ENCODE data around the gene NARS2.
"Not testable (repeated sequence)": the region's sequence is repeated elsewhere in the genome, so short reads cannot be mapped to it uniquely, and the experiment has no call there.

NARS2 gene

DNA sequence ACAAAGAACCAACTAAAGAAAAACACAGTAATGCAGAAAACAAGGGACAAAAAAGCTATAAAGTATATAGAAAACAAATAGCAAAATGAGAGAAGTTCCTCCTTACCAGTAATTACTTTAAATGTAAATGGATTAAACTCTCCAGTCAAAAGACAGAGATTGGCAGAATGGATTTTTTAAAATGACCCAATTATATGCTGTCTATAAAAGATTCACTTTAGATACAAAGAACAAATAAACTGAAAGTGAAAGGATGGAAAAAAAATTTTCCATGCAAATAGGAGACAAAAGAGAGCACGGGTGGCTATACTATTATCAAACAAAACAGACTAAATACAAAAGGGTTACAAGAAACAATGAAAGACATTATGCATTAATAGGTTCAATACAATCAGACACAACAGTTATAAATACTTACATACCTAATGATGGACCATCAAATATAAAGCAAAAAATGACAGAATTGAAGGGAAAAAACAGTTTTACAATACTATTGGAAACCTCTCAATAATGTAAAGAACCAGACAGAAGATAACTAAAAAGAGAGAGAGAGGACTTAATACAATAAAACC, 64.6 kb downstream of the NARS2 start:
- DNase-seq (ENCODE audit: low read depth), result no peak
- H3K4me3 ChIP-seq (ENCODE audit: low read depth, low read length), result no peak overlapping the region

DNA sequence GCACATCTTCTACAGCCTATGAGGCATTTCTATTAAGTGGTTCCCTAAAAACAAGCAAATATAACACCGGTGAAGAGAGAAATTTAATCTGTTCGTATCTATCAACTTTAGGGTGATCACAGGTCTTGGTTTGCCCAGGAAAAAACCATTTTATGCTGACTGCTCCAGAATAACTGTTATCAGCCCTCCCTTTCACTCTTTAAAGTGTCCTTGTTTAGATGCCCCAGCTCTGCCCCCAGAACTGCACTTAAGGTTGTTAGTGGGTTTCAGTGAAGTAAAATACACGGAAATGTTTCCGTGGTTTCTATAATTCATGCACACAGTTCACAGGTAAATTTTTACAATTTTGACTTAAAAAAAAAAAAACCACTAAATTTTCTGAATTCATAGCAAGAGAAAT, 70.0 kb downstream of the NARS2 start:
- no peak overlapping the region for H3K4me3 ChIP-seq (ENCODE audit: low read depth, low read length)
- DNase-seq (ENCODE audit: low read depth), result no peak

DNA sequence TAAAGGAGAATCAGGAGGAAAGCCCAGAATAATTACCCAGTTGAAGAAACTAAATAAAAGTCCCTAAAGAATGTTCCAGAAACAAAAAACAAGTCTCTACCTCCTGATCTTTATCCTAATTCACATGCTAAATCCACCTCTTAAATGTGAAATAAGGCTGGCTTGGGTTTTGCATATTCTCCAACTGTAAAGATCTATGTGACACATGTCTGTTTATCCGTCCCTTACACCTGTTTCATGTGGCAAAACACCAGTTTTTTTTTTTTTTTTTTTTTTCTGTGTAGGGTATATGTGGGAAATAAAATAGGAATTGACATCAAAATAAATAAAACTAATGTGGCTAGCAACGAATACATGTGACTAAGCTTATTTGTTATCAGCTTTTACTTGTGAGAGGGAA, 70.5 kb downstream of the NARS2 start:
- H3K4me3 ChIP-seq (ENCODE audit: low read depth, low read length), result no peak overlapping the region
- no peak for DNase-seq (ENCODE audit: low read depth)

DNA sequence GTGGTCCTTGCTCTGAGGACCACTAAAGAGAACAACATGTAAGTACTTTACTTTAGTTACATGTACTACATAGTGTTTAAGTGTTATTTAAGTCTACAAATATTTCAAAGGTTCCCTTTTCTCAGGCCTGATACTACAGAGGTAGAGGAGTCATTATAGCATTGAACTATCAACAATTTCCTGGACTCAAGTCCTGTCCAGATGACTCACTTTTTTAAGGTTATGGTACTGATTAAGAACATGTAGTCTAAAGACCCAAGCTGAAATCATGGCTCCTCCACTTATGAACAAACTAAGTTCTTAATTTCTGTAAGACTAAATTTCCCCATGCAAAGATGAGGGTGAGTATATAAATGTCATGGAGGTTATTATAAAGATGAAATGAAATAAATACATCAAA, 74.7 kb downstream of the NARS2 start:
- no peak for DNase-seq (ENCODE audit: low read depth)
- no peak overlapping the region for H3K4me3 ChIP-seq (ENCODE audit: low read depth, low read length)

DNA sequence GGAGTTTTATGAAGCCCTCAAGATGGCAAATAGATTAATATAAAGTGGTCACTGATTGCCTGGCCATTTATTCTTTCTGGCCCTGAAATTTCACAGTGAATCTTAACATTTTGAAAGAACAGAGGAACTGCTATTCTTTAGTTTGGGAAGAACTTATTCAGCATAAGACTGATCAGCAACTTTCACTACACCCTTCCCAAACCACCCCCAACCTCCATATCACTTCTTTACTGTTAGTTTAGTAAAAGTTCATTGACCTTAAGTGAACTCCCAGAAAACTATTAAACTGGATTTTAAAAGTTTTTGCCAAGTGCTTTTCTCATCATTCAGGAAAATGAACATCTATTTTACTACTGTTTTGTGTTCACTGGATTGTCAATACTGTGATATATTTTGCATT, 77.4 kb downstream of the NARS2 start:
- H3K4me3 ChIP-seq (ENCODE audit: low read depth, low read length), result no peak overlapping the region
- DNase-seq (ENCODE audit: low read depth), result no peak

DNA sequence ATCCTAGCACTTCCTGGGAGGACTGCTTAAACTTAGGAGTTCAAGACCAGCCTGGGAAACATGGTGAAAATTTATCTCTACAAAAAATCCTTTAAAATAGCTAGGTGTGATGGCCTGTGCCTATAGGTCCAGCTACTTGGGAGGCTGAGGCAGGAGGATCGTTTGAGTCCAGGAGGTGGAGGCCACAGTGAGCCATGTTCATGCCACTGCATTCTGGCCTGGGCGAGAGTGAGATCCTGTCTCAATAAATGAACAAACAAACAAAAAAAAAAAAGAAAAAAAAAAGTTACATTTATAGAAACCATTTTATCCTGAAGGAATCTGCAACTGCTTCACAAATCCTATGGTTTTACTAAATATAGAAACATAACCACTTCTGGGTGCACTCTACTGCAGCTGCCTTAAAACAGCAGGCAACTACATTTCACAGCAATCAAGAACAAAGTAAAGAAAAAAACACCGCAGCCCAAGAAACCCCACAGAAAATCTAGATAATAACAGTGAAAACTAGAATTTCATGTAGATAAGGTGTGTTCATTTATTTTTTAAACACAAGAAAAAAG, 81.2 kb downstream of the NARS2 start:
- DNase-seq (ENCODE audit: low read depth), result no peak
- no peak overlapping the region for H3K4me3 ChIP-seq (ENCODE audit: low read depth, low read length)

DNA sequence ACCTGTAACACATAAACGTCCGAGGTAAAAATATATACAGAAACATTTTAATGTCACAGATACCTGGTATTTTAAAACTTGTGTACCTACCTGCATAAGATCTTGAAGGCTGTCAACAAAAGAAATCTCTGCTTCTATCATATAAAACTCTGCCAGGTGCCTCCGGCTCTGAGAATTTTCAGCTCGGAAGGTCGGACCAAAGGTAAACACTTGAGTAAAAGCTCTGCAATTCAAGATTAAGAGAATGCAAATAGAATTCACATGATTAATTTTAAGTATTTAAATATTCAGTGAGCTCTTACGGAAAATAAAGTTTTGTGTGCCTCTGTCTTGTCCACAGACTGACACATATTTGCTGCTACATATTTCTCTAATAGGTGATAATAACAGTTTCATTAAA, 81.7 kb downstream of the NARS2 start:
- DNase-seq (ENCODE audit: low read depth), result no peak

DNA sequence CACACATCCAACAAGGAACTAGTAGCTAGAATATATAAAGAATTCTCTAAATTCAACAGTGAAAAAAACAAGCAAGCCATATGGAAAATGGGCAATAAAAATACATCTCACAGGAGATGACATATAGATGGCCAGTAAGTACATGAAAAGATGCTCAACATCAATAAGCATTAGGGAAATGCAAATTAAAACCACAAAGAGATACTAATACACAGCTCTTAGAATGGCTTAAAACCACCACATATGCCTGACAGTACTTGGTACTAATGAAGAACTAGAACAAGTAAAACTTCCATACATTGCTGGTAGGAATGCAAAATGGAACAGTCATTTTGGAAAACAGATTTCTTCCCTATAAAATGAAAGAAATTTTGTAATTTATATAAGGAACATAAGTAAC, 85.5 kb downstream of the NARS2 start:
- no peak for DNase-seq (ENCODE audit: low read depth)

More for the DNA sequence above, 81.7 kb downstream of the NARS2 start:
- no peak overlapping the region for H3K4me3 ChIP-seq (ENCODE audit: low read depth, low read length)

DNA sequence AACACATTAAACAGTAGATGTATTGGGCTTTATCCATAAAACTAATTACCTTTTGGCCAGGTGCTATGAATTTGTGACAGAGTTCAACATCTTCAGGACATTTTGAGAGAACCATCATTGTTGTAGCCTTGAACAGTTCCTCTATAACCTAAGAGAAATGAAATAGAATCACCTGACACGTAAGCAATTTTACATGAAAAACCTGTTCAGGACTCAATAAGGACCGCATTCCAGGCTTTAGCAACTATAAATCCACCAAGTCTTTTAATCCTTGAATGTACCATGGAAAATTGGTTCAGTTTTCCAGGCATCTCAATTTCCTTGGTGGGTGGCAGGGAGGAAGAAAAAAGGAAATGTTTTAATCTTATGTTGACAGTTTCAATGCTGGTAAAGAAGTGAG, 96.1 kb downstream of the NARS2 start:
- DNase-seq (ENCODE audit: low read depth), result no peak
- H3K4me3 ChIP-seq (ENCODE audit: low read depth, low read length), result no peak overlapping the region

More for the DNA sequence above, 85.5 kb downstream of the NARS2 start:
- no peak overlapping the region for H3K4me3 ChIP-seq (ENCODE audit: low read depth, low read length)

DNA sequence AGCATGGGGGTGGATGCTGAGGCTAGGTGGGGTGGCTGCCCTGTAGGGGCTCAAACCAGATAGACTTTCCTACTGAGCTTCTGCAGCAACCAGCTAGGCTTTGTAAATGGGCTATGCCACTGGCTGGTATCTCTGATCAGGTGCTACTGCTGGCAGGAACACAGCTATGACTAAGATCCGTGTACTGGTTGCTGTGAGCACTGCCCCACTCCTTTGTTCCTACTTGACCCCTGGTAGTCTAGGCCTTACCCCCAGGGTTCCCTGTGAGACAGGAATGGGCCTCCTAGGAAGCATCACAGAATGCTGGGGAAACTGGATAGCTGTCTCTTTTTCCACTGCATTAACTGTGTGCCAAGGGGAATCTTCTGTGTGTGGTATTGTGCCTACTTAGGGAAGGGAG, 98.6 kb downstream of the NARS2 start:
- no peak for DNase-seq (ENCODE audit: low read depth)
- H3K4me3 ChIP-seq (ENCODE audit: low read depth, low read length), result no peak overlapping the region

DNA sequence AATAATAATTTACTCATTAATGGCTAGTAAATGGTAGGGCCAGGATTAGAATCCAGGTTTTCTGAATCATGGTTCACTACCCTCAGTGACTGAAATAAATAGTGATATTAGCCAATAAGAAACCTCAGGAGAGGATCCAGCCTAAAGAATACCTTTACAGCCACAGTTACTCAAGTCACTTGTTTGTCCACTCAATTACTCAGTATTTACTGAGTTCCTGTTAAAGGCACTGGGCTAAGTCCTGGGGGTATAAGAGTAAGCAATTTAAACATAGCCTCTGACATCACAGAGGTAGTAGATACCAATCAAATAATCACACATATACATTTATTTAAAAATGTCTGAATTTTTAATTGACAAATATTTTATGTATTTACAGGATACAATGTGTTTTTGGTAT, 100.2 kb downstream of the NARS2 start:
- no peak for DNase-seq (ENCODE audit: low read depth)
- H3K4me3 ChIP-seq (ENCODE audit: low read depth, low read length), result no peak overlapping the region

DNA sequence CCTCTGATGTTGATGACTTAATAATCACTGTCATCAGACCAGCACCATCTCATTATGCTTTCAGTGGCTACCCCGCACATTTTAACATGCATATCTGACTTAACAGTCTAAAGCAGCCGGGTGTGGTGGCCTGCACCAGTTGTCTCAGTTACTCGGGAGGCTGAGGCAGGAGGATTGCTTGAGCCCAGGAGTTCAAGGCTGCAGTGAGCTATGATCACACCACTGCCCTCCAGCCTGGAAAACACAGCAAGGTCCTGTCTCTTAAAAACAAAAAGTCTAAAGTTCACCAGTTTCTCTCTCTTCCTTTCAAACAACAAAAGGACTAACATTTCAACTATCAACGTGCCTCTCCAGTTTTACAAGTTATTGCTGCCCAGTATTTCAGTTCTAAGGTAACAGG, 101.8 kb downstream of the NARS2 start:
- no peak overlapping the region for H3K4me3 ChIP-seq (ENCODE audit: low read depth, low read length)
- no peak for DNase-seq (ENCODE audit: low read depth)

DNA sequence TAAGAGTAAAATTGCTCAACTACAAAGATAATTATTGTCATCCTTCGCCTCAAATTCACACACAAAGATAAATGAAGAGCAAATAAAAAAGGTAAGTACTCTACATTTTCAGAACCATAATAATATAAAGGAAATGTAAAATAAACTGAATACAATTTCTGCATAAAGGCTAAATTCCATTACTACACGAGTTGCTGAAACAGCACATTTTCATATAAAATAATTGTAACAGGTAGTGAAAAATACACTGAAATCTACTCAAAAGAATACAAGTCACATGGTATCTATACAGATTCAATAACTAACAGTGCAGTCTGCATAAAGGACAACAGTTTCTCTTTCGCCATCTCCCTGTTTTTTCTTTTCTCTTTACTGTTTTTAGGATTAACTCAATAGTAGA, 102.3 kb downstream of the NARS2 start:
- no peak for DNase-seq (ENCODE audit: low read depth)

DNA sequence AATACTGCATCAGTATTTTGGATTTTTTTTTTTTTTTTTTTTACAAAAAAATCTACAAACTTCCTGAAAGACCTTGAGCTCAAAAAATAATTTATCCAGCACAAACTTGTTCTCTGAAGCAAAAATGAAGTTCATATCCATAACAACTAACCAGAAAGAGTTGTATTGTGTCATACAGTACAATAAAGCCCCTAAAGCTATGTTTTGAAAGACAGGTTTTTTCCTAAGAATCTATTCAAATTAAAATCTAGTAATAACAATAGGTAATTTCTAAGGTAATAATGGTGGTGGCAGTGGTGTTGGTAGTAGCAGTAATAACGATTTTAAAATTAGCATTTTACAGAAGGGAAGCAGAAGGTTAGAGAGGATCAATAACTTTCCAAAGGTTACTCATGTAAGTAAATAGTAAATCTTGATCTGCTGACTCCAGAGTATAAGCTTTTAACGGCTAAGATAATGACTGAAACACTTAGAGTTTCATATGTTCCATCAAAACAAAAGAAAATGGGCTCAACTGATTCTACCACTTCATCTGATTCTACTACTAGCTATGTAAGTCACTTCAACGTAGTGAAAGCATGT, 103.7 kb downstream of the NARS2 start:
- no peak overlapping the region for H3K4me3 ChIP-seq (ENCODE audit: low read depth, low read length)
- DNase-seq (ENCODE audit: low read depth), result no peak

More for the DNA sequence above, 102.3 kb downstream of the NARS2 start:
- H3K4me3 ChIP-seq (ENCODE audit: low read depth, low read length), result no peak overlapping the region

DNA sequence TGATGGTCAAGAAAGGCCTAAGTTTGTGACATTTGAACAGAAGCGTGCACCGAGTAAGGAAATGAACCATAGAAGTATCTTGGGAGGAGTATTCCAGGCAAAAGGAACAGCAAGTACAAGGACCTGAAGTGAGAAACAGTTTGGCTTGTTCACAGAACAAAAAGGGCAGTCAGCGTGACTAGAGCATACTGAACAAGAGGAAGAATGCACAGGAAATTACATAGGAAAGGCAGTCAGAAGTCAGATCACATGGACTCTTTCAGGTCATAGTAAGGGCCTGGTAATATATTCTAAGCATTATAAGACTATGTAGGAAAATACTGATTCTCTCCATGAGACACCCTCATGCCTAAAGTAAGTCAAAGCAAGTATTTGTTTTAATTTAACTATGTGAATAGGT, 104.8 kb downstream of the NARS2 start:
- DNase-seq (ENCODE audit: low read depth), result no peak

DNA sequence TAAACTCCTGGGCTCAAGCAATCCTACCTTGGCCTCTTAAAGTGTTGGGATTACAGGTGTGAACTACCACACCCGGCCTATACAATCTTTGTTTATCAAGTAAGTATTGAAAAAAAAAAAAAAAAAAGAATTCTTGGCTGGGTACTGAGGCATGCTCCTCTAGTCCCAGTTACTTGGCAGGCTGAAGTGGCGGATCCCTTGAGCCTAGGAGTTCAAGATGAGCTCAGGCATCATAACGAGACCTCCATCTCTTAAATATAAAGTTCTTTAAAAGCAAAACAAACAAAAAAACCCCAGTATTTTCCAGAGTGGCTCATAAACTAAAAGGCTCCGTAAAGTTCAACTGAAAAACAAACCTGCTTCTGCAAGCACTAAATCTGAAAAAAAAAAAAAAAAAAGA, 106.7 kb downstream of the NARS2 start:
- no peak overlapping the region for H3K4me3 ChIP-seq (ENCODE audit: low read depth, low read length)
- DNase-seq (ENCODE audit: low read depth), result no peak

More for the DNA sequence above, 104.8 kb downstream of the NARS2 start:
- H3K4me3 ChIP-seq (ENCODE audit: low read depth, low read length), result no peak overlapping the region

DNA sequence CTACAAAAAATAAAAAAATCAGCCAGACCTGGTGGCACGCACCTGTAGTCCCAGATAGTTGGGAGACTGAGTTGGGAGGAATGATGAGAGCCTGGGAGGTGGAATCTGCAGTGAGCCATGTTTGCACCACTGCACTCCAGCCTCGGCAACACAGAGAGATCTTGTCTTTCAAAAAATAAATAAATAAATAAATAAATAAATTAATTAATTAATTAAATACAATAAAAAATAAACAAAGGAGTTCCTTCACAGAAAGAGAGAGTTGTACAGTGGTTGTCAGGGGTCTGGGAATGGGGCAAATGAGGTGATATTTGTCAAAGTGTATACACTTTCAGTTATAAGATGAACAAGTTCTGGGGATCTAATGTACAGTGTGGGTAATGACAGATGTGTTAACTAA, 107.3 kb downstream of the NARS2 start:
- DNase-seq (ENCODE audit: low read depth), result no peak
- H3K4me3 ChIP-seq (ENCODE audit: low read depth, low read length), result no peak overlapping the region

DNA sequence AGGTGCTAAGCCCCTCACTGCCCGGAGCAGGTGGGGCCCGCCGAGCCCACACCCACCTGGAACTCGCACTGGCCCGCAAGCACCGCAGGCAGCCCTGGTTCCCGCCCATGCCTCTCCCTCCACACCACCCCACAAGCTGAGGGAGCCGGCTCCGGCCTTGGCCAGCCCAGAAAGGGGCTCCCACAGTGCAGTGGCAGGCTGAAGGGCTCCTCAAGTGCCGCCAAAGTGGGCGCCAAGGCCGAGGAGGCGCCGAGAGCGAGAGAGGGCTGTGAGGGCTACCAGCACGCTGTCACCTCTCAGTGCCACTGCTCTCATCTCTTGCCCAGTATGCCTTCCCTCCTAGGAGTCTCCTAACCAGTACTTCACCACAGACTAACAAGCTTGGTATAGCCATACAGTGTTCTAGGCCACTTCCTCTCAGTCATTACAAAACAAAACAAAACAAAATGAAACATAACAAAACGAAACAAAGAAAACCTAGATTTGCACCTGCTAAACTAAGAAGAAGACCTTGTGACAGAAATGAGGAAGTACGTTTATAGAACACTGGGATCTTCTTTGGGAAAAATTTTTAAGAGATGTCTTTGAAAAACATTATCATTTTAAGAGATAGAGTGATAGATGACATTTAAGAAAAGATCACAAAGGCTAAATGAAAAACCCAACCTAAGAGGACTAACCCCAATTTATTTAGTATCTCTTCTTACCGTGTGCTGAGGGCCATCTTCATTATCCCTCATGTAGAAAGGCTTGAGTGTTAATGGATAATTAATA, 109.3 kb downstream of the NARS2 start:
- no peak for DNase-seq (ENCODE audit: low read depth)
- no peak overlapping the region for H3K4me3 ChIP-seq (ENCODE audit: low read depth, low read length)

DNA sequence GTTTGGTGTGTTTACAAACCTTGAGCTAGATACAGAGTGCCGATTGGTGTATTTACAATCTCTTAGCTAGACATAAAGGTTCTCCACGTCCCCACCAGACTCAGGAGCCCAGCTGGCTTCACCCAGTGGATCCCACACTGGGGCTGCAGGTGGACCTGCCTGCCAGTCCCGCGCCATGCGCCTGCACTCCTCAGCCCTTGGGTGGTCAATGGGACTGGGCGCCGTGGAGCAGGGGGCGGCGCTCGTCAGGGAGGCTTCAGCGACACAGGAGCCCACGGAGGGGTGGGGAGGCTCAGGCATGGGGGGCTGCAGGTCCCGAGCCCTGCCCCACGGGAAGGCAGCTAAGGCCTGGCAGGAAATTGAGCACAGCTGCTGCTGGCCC, 109.9 kb downstream of the NARS2 start:
- not testable (repeated sequence) for DNase-seq (ENCODE audit: low read depth); H3K4me3 ChIP-seq (ENCODE audit: low read depth, low read length)

DNA sequence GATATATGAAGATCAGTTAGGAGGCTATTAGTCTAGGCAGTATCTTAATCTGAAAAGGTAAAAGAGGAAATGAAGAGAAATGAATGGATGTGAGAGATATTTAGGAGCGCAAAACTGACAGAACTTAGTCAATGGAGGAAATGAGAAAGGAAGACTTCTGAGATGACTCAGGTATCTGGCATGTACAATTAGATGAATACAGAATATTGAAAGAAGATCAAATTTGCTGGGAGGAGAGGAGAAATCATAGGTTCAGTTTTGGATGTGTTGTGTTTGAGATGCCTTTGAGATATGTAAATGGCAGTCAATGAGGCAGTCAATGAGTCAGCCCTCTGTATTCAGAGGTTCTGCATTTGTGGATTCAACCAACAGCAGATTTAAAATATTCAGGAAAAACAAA, 114.2 kb downstream of the NARS2 start:
- no peak overlapping the region for H3K4me3 ChIP-seq (ENCODE audit: low read depth, low read length)
- DNase-seq (ENCODE audit: low read depth), result no peak

DNA sequence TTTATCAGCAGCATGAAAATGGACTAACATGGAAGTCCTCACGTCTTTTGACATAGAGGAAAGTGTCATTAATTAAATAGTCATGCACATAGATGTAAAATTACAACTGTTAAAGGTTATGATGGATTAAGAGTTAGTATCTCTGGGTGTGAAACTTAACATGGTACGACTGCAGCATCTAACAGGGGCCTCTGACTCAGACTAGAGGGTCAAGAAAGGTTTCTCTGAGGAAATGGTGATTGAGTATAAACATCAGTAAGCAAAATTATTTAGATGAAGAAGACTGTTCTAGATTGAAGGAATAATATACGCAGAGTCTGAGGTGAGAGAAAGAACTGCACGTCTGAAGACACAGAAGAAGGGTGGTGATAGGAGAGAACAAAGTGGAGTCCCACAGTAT, 114.9 kb downstream of the NARS2 start:
- no peak for DNase-seq (ENCODE audit: low read depth)
- no peak overlapping the region for H3K4me3 ChIP-seq (ENCODE audit: low read depth, low read length)

Measured in skeletal muscle cell (primary cell).